Activated CD8-positive, alpha-beta T cell treated with anti-CD3 and anti-CD28 coated beads, Interleukin-2, amount 10 ng/mL, durations not matched to agents 7 days and 5 days (primary cell): ENCODE results near the gene XYLT2. TPM values are rescaled to one million over a fixed set of nuclear protein-coding genes. Genes with fewer than 3 reads are reported as not detected.
A peak's percentile ranks its signal among the peaks of the same experiment; 100 is the strongest.

Source experiments
- ATAC-seq: fragments of 150-1000 bp; cut with Tn5 transposase; one replicate; pipeline ENCODE4 v1.10.0; 2021; ENCODE audit warnings: moderate library complexity
- CTCF ChIA-PET: fragments of 350-600 bp; sonication (Branson Sonifier 250); formaldehyde crosslinking; loops from one replicate; lab custom pipeline; 2021; ENCODE audit warnings: antibody characterized with exemption; lab: Charles Lee
- POLR2A ChIA-PET: fragments of 350-600 bp; sonication (Branson Sonifier 250); formaldehyde crosslinking; loops from one replicate; lab custom pipeline; 2021; ENCODE audit warnings: antibody characterized with exemption; lab: Charles Lee
- DNase-seq: peaks from one replicate; pipeline ENCODE4 v3.0.0-alpha.2; 2020
- H3K27ac Mint-ChIP-seq: one replicate; pipeline ENCODE4 v1.8.0; 2021; ENCODE audit warnings: mild to moderate bottlenecking, mixed read lengths
- H3K27me3 Mint-ChIP-seq: one replicate; pipeline ENCODE4 v1.8.0; 2021; ENCODE audit warnings: low read depth, mixed read lengths
- H3K36me3 Mint-ChIP-seq: one replicate; pipeline ENCODE4 v1.8.0; 2021; ENCODE audit warnings: low read depth, mixed read lengths
- H3K4me1 Mint-ChIP-seq: one replicate; pipeline ENCODE4 v1.8.0; 2021; ENCODE audit warnings: low read depth, mixed read lengths
- H3K4me3 Mint-ChIP-seq: one replicate; pipeline ENCODE4 v1.8.0; 2021; ENCODE audit warnings: mild to moderate bottlenecking, mixed read lengths
- H3K9me3 Mint-ChIP-seq: one replicate; pipeline ENCODE4 v1.8.0; 2022; ENCODE audit warnings: mixed read lengths; ENCODE audit not compliant: insufficient read depth
- total RNA-seq, 2 experiments: library from RNA; stranded (reverse); gene quantifications; one replicate each; pipeline ENCODE4 v1.2.3, GENCODE V29; 2021

Gene XYLT2
- total RNA-seq, 2 experiments from 2014 or later = 24.7 to 26.0 TPM

DNA sequence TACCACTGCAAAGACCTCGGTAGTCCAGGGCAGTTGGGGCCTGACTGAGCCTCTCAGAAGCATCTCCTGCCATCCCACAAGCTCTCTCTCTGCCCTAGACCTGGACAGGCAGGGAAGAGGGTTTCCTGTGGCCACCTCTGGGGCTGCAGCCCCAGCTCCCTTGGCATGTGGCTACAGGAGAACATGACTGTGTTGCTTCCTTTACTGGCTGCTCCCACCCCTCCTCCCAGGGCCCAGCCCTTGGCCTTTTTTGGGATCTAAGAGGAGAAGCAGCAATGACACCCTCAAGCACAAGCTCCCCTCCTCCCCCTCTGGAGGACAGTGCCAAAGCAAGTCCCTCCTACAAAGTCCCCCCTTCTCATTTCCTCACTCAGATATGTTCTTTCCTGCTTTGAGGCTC, 21.5 kb downstream of the XYLT2 start:
- peaks cover 50% of the 10 kb centered on the region for H3K36me3 Mint-ChIP-seq
- DNase-seq (no peak), ATAC-seq (no peak)
- H3K4me1 Mint-ChIP-seq = peaks cover 22% of the 10 kb centered on the region
- no peaks in the 10 kb centered on the region for H3K9me3 Mint-ChIP-seq
- peak overlapping the region; percentile 59 for H3K27ac Mint-ChIP-seq
- H3K4me3 Mint-ChIP-seq = no peak overlapping the region
- H3K27me3 Mint-ChIP-seq = no peaks in the 10 kb centered on the region
- POLR2A ChIA-PET = no interaction called here
- CTCF ChIA-PET = no interaction called here

DNA sequence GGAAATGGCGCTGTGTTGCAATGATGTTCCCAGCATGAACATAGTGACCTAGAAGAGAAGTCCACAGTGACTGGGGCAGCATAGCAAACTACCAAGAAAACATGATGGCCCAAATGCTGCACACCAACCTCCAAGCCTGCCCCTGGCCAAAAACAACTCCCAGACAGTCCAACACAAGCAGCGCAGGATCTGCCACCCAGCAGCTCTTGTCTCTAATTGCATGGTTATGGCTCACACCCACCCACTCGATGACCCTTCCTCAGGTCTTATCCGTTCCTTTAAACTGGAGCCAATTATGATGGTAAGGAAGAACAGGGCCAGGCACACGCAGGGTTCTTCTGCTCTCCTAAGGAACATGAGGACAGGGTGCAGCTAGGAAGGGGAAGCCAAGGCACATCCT, 24.1 kb downstream of the XYLT2 start:
- ATAC-seq = no peak
- Mint-ChIP-seq H3K9me3 (no peaks in the 10 kb centered on the region), H3K27ac (no peak overlapping the region), H3K4me3 (no peak overlapping the region), H3K27me3 (no peaks in the 10 kb centered on the region), H3K4me1 (peaks cover 37% of the 10 kb centered on the region), H3K36me3 (peaks cover 60% of the 10 kb centered on the region)
- CTCF ChIA-PET = interaction anchor here (6.3 kb wide), 1 partner anchor 9 kb away, joined by 65 read pairs; no protein-coding TSS in a partner anchor
- DNase-seq = no peak
- POLR2A ChIA-PET = interaction anchor here (0.6 to 0.7 kb wide), 2 partner anchors 10 to 27 kb away, joined by 3 read pairs; partner anchors contain the start of gene LRRC59

DNA sequence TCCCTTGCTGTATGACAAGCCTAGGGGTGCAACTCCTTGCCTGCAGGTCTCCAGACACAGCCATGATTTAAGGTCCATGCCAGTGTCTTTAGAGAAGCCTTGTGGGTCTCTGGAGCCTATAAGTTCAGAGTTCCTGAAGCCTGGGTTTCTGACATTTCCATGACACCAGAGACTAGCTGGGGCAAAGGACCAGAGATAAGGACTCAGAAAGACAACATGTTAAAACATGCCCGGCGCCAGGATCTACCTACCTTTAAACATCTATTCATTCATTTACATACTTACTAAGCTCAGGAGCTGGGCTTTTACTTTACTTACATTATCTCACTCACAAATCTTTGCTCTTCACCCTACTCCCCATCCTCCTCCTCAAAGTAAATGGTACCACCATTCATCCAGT, 25.6 kb downstream of the XYLT2 start:
- peaks cover 57% of the 10 kb centered on the region for H3K36me3 Mint-ChIP-seq
- H3K9me3 Mint-ChIP-seq = no peaks in the 10 kb centered on the region
- peak overlapping the region; percentile 100 for H3K27ac Mint-ChIP-seq
- DNase-seq (no peak), ATAC-seq (no peak)
- POLR2A ChIA-PET = interaction anchor here (0.7 to 2.9 kb wide), 7 partner anchors 8 to 534 kb away, joined by 3 to 27 read pairs (median 4); partner anchors contain the start of genes LRRC59 and XYLT2
- CTCF ChIA-PET = interaction anchor here (6.3 to 6.4 kb wide), 2 partner anchors 11 to 26 kb away, joined by 50 to 65 read pairs; partner anchors contain the start of gene LRRC59
- peaks cover 43% of the 10 kb centered on the region for H3K4me1 Mint-ChIP-seq
- H3K4me3 Mint-ChIP-seq = peak overlapping the region; percentile 99
- H3K27me3 Mint-ChIP-seq = no peaks in the 10 kb centered on the region

DNA sequence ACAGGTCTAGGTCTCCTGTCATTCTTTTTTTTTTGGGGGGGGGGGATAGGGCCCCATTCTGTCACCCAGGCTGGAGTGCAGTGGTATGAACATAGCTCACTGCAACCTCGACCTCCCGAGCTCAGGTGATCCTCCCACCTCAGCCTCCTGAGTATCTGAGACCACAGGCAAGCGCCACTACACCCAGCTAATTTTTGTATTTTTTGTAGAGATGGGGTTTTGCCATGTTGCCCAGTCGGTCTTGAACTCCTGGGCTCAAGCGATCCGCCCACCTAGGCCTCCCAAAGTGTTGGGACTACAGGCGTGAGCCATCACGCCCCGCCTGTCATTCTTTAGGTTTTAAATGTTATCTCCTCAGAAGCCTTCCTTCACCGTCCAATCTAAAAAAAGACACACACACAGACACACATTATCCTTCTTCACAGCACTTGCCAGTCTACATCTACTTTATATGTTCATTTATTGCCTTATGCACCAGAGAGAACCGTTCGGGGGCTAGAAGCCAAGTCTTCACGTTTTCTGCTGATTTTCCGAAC, 26.4 kb downstream of the XYLT2 start:
- ChIA-PET CTCF (interaction anchor here (6.3 to 6.4 kb wide), 2 partner anchors 11 to 25 kb away, joined by 50 to 65 read pairs; partner anchors contain the start of gene LRRC59), POLR2A (interaction anchor here (0.6 to 4.7 kb wide), 16 partner anchors 9 to 535 kb away, joined by 3 to 53 read pairs (median 4); partner anchors contain the start of genes LRRC59, RSAD1 and XYLT2)
- Mint-ChIP-seq H3K27ac (peak overlapping the region; percentile 100), H3K4me3 (peak overlapping the region; percentile 99), H3K36me3 (peaks cover 57% of the 10 kb centered on the region), H3K27me3 (no peaks in the 10 kb centered on the region), H3K4me1 (peaks cover 43% of the 10 kb centered on the region), H3K9me3 (no peaks in the 10 kb centered on the region)
- DNase-seq (no peak), ATAC-seq (no peak)

DNA sequence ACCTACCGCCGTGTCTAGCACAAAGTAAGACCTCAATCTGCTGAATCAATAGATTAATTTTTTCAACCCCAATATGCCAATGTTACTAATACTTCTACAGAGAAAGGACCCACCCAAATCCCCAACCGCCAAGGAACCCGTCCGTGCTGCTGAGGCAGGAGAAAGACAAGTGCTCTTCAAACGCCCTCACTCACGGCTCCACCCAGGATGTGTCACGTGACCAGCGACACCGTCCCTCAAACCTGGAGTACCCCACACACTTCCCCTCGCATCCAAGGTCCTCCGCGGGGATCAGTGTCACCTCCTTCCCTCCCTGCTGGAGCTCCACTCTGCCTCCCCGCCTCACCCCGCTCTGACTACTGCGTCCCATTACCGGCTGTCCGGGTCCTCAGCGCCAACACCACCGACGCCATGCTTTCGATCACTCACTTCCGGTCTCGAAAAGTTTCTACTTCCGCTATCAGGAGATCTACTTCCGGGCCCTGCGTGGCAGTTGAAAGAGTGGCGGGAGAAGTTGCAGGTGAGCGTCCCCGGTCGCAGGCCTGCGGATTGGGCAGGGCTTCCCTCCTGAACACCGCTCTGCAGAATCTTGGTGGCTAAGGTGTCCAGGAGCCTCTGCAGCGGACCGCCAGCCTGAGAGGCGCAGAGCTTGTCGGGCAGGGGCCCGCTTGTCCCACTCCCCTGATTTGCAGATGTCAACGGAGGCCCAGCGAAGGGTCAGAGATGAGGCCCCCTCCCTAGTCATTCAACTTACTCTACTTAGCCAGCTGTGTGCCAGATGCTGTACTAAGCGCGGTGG, 27.0 kb downstream of the XYLT2 start, which contains the start of the genes EME1 and MRPL27:
Gene EME1 (plus strand): TSS at position 472 of the 799 bp plus-strand sequence. CDS start 1,980 bp downstream, outside the sequence.
Gene MRPL27 (minus strand): TSS at position 427 of the 799 bp plus-strand sequence. CDS start 14 bp downstream, at position 413.
- H3K27me3 Mint-ChIP-seq = no peaks in the 10 kb centered on the region
- peak within 1 kb of the TSS; percentile 99 for H3K4me3 Mint-ChIP-seq
- ATAC-seq (peak; percentile 94), DNase-seq (peak; percentile 93)
- peaks cover 55% of the 10 kb centered on the region for H3K36me3 Mint-ChIP-seq
- H3K9me3 Mint-ChIP-seq = no peaks in the 10 kb centered on the region
- H3K27ac Mint-ChIP-seq = peak within 1 kb of the TSS; percentile 100
- ChIA-PET CTCF (interaction anchor here (6.3 to 6.4 kb wide), 2 partner anchors 12 to 24 kb away, joined by 50 to 65 read pairs; partner anchors contain the start of gene LRRC59), POLR2A (interaction anchor here (0.6 to 4.7 kb wide), 14 partner anchors 9 to 211 kb away, joined by 3 to 53 read pairs (median 5); partner anchors contain the start of genes ACSF2, LRRC59, RSAD1 and XYLT2)
- H3K4me1 Mint-ChIP-seq = peaks cover 44% of the 10 kb centered on the region

DNA sequence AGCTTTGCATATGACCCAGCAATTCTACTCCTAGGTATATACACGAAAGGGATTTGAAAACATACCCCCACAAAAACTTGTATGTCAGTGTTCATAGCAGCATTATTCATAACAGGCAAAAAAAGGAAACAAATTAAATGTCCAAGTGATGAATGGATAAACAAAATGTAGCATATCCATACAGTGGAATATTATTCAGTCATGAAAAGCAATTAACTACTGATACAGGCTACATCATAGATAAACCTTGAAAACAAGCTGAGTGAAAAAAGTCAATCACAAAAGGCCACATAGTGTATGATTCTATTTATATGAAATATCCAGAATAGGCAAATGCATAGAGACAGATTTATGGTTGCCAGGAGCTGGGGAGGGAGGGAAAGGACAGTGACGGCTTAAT, 27.8 kb downstream of the XYLT2 start:
- no peak for ATAC-seq
- H3K27ac Mint-ChIP-seq = peak overlapping the region; percentile 100
- DNase-seq = no peak
- no peaks in the 10 kb centered on the region for H3K9me3 Mint-ChIP-seq
- CTCF ChIA-PET = interaction anchor here (6.3 to 6.4 kb wide), 2 partner anchors 13 to 23 kb away, joined by 50 to 65 read pairs; partner anchors contain the start of gene LRRC59
- H3K36me3 Mint-ChIP-seq = peaks cover 54% of the 10 kb centered on the region
- POLR2A ChIA-PET = interaction anchor here (0.8 to 4.7 kb wide), 10 partner anchors 8 to 106 kb away, joined by 3 to 53 read pairs (median 5); partner anchors contain the start of genes ACSF2, LRRC59, RSAD1 and XYLT2
- peaks cover 44% of the 10 kb centered on the region for H3K4me1 Mint-ChIP-seq
- peak overlapping the region; percentile 99 for H3K4me3 Mint-ChIP-seq
- H3K27me3 Mint-ChIP-seq = no peaks in the 10 kb centered on the region

DNA sequence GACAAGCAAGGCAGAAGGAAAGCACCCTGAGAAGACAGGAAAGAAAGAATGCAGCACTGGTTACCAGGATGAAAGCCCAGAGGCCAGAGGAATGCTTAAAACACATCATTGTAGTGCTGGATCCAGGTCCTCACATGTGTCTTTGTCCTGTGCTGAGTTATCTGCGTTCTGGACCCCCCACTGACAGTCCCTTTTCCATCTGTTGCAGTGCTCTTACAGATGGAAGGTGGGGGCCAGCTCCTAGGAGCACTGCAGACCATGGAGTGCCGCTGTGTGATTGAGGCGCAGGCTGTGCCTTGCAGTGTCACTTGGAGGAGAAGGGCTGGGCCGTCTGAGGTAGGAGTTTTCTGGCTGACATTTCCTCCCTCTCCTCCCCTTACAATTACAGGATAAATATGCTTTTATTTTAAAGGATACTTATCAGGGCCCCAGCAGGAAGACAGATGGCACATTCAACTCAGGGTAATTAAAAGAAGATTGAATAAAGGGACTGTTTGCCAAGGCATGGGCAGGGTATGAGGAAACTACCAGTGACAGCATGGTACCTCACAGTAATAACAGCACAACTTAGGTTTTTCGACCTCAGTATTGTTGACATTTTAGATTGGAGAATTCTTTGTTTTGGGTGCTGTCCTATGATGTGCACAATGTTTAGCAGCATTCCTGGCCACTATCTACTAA, 30.1 kb downstream of the XYLT2 start:
- ChIA-PET POLR2A (interaction anchor here (0.8 to 4.7 kb wide), 2 partner anchors 14 to 21 kb away, joined by 3 to 53 read pairs; partner anchors contain the start of gene LRRC59), CTCF (interaction anchor here (1.8 to 6.4 kb wide), 2 partner anchors 14 to 21 kb away, joined by 5 to 50 read pairs; partner anchors contain the start of gene LRRC59)
- Mint-ChIP-seq H3K4me3 (no peak overlapping the region), H3K4me1 (peaks cover 49% of the 10 kb centered on the region), H3K36me3 (peaks cover 47% of the 10 kb centered on the region), H3K27ac (no peak overlapping the region), H3K9me3 (no peaks in the 10 kb centered on the region), H3K27me3 (no peaks in the 10 kb centered on the region)
- no peak for ATAC-seq
- no peak for DNase-seq

DNA sequence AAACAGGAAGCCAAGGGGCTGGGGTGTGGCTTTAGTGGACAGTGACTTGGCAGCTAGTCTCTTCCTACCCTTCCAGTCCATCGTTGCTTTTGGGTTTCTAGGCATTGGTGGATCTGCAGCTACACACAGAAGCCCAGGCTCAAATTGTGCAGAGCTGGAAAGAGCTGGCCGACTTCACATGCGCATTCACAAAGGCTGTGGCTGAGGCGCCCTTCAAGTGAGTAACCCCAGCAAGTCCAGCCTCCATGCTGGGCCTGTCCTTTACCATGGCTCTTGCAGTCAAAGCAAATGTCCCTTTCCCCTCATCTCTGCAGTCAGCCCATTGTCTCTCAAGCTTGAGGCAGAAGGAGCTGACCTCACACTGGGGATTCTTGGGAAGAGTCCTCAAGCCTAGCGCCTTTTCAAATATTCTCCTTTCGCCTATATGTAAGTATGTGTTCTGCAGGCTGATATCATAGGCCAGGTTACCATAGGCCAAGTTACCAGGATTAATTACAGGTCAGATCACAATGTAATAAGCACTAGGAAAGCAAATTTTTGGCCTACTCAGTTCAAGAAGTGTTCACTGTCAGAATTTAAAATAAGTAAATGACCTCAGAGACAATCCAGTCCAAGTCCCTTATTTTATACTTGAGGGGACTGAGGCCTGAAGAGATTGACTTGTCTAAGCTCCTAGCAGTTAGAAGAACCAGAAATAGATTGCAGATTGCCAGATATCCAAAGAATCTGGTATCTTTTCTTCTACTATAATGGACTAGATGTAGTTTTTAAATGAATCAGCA, 33.6 kb downstream of the XYLT2 start:
- Mint-ChIP-seq H3K9me3 (no peaks in the 10 kb centered on the region), H3K4me1 (peaks cover 19% of the 10 kb centered on the region), H3K36me3 (peaks cover 54% of the 10 kb centered on the region), H3K27ac (peak overlapping the region; percentile 44), H3K27me3 (no peaks in the 10 kb centered on the region), H3K4me3 (no peak overlapping the region)
- DNase-seq (no peak), ATAC-seq (no peak)
- CTCF ChIA-PET = interaction anchor here (0.7 to 4.4 kb wide), 4 partner anchors 13 to 42 kb away, joined by 3 to 30 read pairs (median 4); partner anchors contain the start of gene LRRC59
- POLR2A ChIA-PET = interaction anchor here (0.6 to 6.8 kb wide), 4 partner anchors 8 to 225 kb away, joined by 3 to 46 read pairs (median 4); partner anchors contain the start of gene LRRC59

DNA sequence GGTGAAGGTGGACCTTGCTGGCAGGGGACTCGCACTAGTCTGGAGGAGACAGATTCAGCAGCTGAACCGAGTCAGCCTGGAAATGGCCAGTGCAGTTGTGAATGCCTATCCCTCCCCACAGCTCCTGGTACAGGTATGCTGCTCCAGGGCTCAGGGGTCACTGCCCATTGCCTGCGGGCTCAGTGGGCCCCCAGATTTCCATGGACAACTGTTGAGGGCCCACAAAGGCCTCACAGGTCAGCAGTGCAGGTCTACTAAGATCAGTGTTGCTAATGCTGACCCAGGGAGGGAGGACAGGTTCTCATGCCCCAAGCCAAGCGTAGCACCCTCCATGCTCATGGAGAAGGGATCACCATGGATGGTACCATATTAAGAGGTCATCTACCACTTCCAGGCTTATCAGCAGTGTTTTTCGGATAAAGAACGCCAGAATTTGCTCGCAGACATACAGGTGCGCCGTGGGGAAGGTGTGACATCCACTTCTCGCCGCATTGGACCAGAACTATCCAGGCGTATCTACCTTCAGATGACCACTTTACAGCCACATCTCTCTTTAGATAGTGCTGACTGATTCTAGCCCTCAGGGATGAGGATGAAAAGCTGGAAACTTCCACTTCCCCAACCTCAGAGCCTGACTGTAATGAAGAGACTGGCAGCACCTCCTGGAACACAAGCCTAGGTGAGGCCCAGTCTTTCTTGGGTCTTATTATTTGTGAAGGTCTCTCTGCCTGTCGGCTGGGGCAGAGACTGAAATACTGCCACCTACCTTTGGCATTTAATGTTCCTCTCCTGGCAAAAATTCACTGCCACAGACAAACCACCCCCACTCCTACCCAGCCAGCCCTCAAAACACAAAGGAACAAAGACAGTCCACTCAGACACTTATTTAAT, 34.7 kb downstream of the XYLT2 start:
- Mint-ChIP-seq H3K4me1 (peaks cover 17% of the 10 kb centered on the region), H3K27me3 (no peaks in the 10 kb centered on the region), H3K36me3 (peaks cover 57% of the 10 kb centered on the region), H3K4me3 (no peak overlapping the region), H3K9me3 (no peaks in the 10 kb centered on the region), H3K27ac (no peak overlapping the region)
- POLR2A ChIA-PET = interaction anchor here (0.6 to 6.8 kb wide), 4 partner anchors 8 to 226 kb away, joined by 3 to 46 read pairs (median 4); partner anchors contain the start of gene LRRC59
- ATAC-seq (no peak), DNase-seq (no peak)
- CTCF ChIA-PET = interaction anchor here (1.9 to 4.4 kb wide), 2 partner anchors 16 to 18 kb away, joined by 16 to 30 read pairs; partner anchors contain the start of gene LRRC59
